CD14-positive monocyte (primary cell): Measurements from ENCODE around the gene PIGX. TPM values are rescaled to one million over a fixed set of nuclear protein-coding genes. Genes with fewer than 3 reads are reported as not detected.

ENCODE experiments used
- DNase-seq, 3 donors: peaks; one replicate each; pipeline ENCODE4 v3.0.0-alpha.2; 2011 to 2022
- H2AFZ ChIP-seq: 2 replicates; pipeline ENCODE4 v1.6.0; 2012; ENCODE audit warnings: mild to moderate bottlenecking, low read depth, low read length, inconsistent platforms; ENCODE audit not compliant: insufficient read depth, poor library complexity, severe bottlenecking
- H3K27ac ChIP-seq, 2 donors: 1 replicate in 1 of 2; 2 replicates in 1 of 2; pipeline ENCODE4 v1.5.1; 2012 to 2013; ENCODE audit warnings: low read length in 2 of 2, control low read depth in 1 of 2, inconsistent platforms in 1 of 2, low read depth in 1 of 2, mild to moderate bottlenecking in 1 of 2
- H3K27me3 ChIP-seq, 2 donors: one replicate each; pipeline versions ENCODE4 v1.6.0 to v1.6.1; 2011 to 2013; ENCODE audit warnings: low read length in 2 of 2; ENCODE audit not compliant: control insufficient read depth in 2 of 2, insufficient read depth in 2 of 2
- H3K36me3 ChIP-seq, 2 donors: replicated peaks in 1 of 2; 1 replicate in 1 of 2; 2 replicates in 1 of 2; pipeline versions ENCODE4 v1.5.1 to v1.6.1; 2012 to 2013; ENCODE audit warnings: low read length in 2 of 2, control low read depth in 1 of 2, inconsistent platforms in 1 of 2, mild to moderate bottlenecking in 1 of 2; ENCODE audit not compliant: insufficient read depth in 2 of 2, control insufficient read depth in 1 of 2
- H3K4me1 ChIP-seq, 2 donors: 1 replicate in 1 of 2; 2 replicates in 1 of 2; pipeline versions ENCODE4 v1.5.1 to v1.6.1; 2012 to 2013; ENCODE audit warnings: low read length in 2 of 2, control low read depth in 1 of 2, inconsistent platforms in 1 of 2, mild to moderate bottlenecking in 1 of 2, moderate library complexity in 1 of 2; ENCODE audit not compliant: insufficient read depth in 2 of 2, control insufficient read depth in 1 of 2
- H3K4me2 ChIP-seq: replicated peaks from 2 replicates; pipeline ENCODE3; 2012; ENCODE audit warnings: low read length, moderate library complexity, mild to moderate bottlenecking; ENCODE audit not compliant: poor library complexity, severe bottlenecking; ENCODE audit errors: extremely low read depth
- H3K4me3 ChIP-seq, 3 experiments: fragments of 200-600 bp in 1 of 3; sonication (generic) in 1 of 3; replicated peaks in 1 of 3; 1 replicate in 2 of 3; 2 replicates in 1 of 3; pipeline ENCODE4 v1.5.1; 2011 to 2013; ENCODE audit warnings: low read length in 3 of 3, mild to moderate bottlenecking in 3 of 3, control low read depth in 2 of 3, low read depth in 2 of 3, inconsistent platforms in 1 of 3, moderate library complexity in 1 of 3
- H3K79me2 ChIP-seq: 2 replicates; pipeline ENCODE4 v1.6.0; 2012; ENCODE audit warnings: mild to moderate bottlenecking, control low read depth, inconsistent platforms, low read length, moderate library complexity; ENCODE audit not compliant: insufficient read depth
- H3K9ac ChIP-seq: 2 replicates; pipeline ENCODE4 v1.6.0; 2017; ENCODE audit warnings: low read length, mild to moderate bottlenecking; ENCODE audit not compliant: insufficient read depth, poor library complexity, severe bottlenecking
- H3K9me3 ChIP-seq, 2 donors: replicated peaks in 1 of 2; 1 replicate in 1 of 2; 2 replicates in 1 of 2; pipeline versions ENCODE4 v1.5.1 to v1.6.1; 2012 to 2013; ENCODE audit warnings: low read length in 2 of 2, control low read depth in 1 of 2; ENCODE audit not compliant: control insufficient read depth in 1 of 2, insufficient read depth in 1 of 2
- H4K20me1 ChIP-seq: 2 replicates; pipeline ENCODE4 v1.6.0; 2012; ENCODE audit warnings: mild to moderate bottlenecking, low read length, control low read depth, moderate library complexity; ENCODE audit not compliant: insufficient read depth
- H3K27ac Mint-ChIP-seq, 7 donors: one replicate each; pipeline ENCODE4 v1.8.0; 2020; ENCODE audit warnings: mild to moderate bottlenecking in 7 of 7, mixed read lengths in 7 of 7, moderate library complexity in 6 of 7, inconsistent platforms in 2 of 7
- H3K27me3 Mint-ChIP-seq, 3 donors: one replicate each; pipeline ENCODE4 v1.8.0; 2021 to 2022; ENCODE audit warnings: low read depth in 3 of 3, mild to moderate bottlenecking in 3 of 3, mixed read lengths in 3 of 3, moderate library complexity in 3 of 3, inconsistent platforms in 1 of 3
- H3K36me3 Mint-ChIP-seq, 2 donors: one replicate each; pipeline ENCODE4 v1.8.0; 2020; ENCODE audit warnings: mixed read lengths in 2 of 2, inconsistent platforms in 1 of 2, mild to moderate bottlenecking in 1 of 2
- H3K4me1 Mint-ChIP-seq: one replicate; pipeline ENCODE4 v1.8.0; 2020; ENCODE audit warnings: mild to moderate bottlenecking, mixed read lengths
- H3K4me3 Mint-ChIP-seq, 2 donors: one replicate each; pipeline ENCODE4 v1.8.0; 2020; ENCODE audit warnings: mild to moderate bottlenecking in 2 of 2, mixed read lengths in 2 of 2, moderate library complexity in 1 of 2
- H3K9me3 Mint-ChIP-seq, 7 donors: one replicate each; pipeline ENCODE4 v1.8.0; 2020 to 2022; ENCODE audit warnings: mixed read lengths in 7 of 7, mild to moderate bottlenecking in 6 of 7, moderate library complexity in 6 of 7, inconsistent platforms in 2 of 7
- CTCF ChIP-seq: fragments of 200-600 bp; IDR thresholded peaks from one replicate; pipeline ENCODE4 v1.8.0; 2022; ENCODE audit warnings: antibody characterized with exemption, mild to moderate bottlenecking
- WGBS: methylation state at CpG from one replicate; pipeline ENCODE4 v1.1.5; 2013; ENCODE audit warnings: missing lambda C conversion rate; ENCODE audit not compliant: insufficient coverage; 5-methylcytosine and 5-hydroxymethylcytosine counted together
- intact Hi-C, 2 donors: fragments of 100-400 bp; cut with micrococcal nuclease; formaldehyde crosslinking; loops; one replicate each; pipeline versions ENCODE4 v1.15.0 to v1.15.1; 2023
- polyA plus RNA-seq, 3 donors: library from polyadenylated mRNA; depleted of rRNA in 1 of 3; unstranded in 2 of 3; stranded (reverse) in 1 of 3; fragments of 300-500 nt in 2 of 3; fragments of >200 nt in 1 of 3; fragmentation: Illumina TruSeq in 2 of 3; gene quantifications; 1 replicate in 2 of 3; 2 replicates in 1 of 3; pipeline ENCODE4 v1.2.3, GENCODE V29; 2012 to 2021

The PIGX gene
- polyA plus RNA-seq, 3 donors: 11.8 to 44.9 (median 29.8) TPM

GRCh38 chr3:196677353-196677752 is 34.8 kb upstream of the PIGX start:
- DNase-seq: no peak
- H3K4me3 ChIP-seq: no peak overlapping the region
- peaks cover 20 to 27% of the 10 kb centered on the region in 2 donors for H3K36me3 Mint-ChIP-seq
- H3K27me3 ChIP-seq: no peaks in the 10 kb centered on the region
- H3K79me2 ChIP-seq: peaks cover 43% of the 10 kb centered on the region
- H4K20me1 ChIP-seq: no peaks in the 10 kb centered on the region
- intact Hi-C loops: no loop called here
- peaks cover 15 to 22% of the 10 kb centered on the region in 2 donors for H3K4me1 ChIP-seq
- peak overlapping the region; percentile 47 to 90 (median 82) for H3K27ac Mint-ChIP-seq
- H3K9ac ChIP-seq: peak overlapping the region; percentile 17
- WGBS: no CpG with 5 or more reads among the region's 1 CpG
- H3K9me3 Mint-ChIP-seq: peaks cover 0 to 5% (median 0%) of the 10 kb centered on the region in 7 donors
- peaks cover 19% of the 10 kb centered on the region for H3K4me1 Mint-ChIP-seq
- peak overlapping the region in 1 of 2 donors; percentile 75 for H3K27ac ChIP-seq
- H3K4me3 Mint-ChIP-seq: no peak overlapping the region
- H2AFZ ChIP-seq: no peak overlapping the region
- no peaks in the 10 kb centered on the region for H3K9me3 ChIP-seq
- H3K36me3 ChIP-seq: peaks cover 8 to 10% of the 10 kb centered on the region in 2 donors
- H3K4me2 ChIP-seq: no peak overlapping the region
- no peak for TF ChIP-seq CTCF
- H3K27me3 Mint-ChIP-seq: no peaks in the 10 kb centered on the region

- peaks cover 15 to 22% of the 10 kb centered on the region in 2 donors for H3K4me1 ChIP-seq
- H3K4me1 Mint-ChIP-seq: peaks cover 19% of the 10 kb centered on the region
- H2AFZ ChIP-seq: no peak overlapping the region
- intact Hi-C loops: no loop called here
- peaks cover 2 to 9% (median 3%) of the 10 kb centered on the region in 7 donors for H3K9me3 Mint-ChIP-seq
- H4K20me1 ChIP-seq: no peaks in the 10 kb centered on the region
- no peak overlapping the region for H3K4me2 ChIP-seq
- H3K27ac Mint-ChIP-seq: peak overlapping the region; percentile 47 to 90 (median 82)
- peaks cover 23 to 30% of the 10 kb centered on the region in 2 donors for H3K36me3 Mint-ChIP-seq
- peaks cover 44% of the 10 kb centered on the region for H3K79me2 ChIP-seq
- TF ChIP-seq CTCF: no peak
- H3K27me3 ChIP-seq: no peaks in the 10 kb centered on the region
- no peak overlapping the region for H3K4me3 ChIP-seq
- WGBS: no CpG with 5 or more reads among the region's 1 CpG
- no peak for DNase-seq
- H3K4me3 Mint-ChIP-seq: no peak overlapping the region
- H3K9me3 ChIP-seq: no peaks in the 10 kb centered on the region
- no peaks in the 10 kb centered on the region for H3K27me3 Mint-ChIP-seq
- H3K36me3 ChIP-seq: peaks cover 8 to 11% of the 10 kb centered on the region in 2 donors
- peak overlapping the region in 1 of 2 donors; percentile 75 for H3K27ac ChIP-seq
- no peak overlapping the region for H3K9ac ChIP-seq
These were observed 34.2 kb upstream of the PIGX start for GRCh38 chr3:196677931-196678330.
